Chondrocyte (in vitro differentiated cells): ENCODE results near the gene MCCD1. TPM values are rescaled to one million over a fixed set of nuclear protein-coding genes. Genes with fewer than 3 reads are reported as not detected.

Experiments used
- DNase-seq: peaks from one replicate; pipeline ENCODE4 v3.0.0; 2021; ENCODE audit warnings: mixed read lengths, low spot score
- H3K27ac Mint-ChIP-seq: one replicate; pipeline ENCODE4 v1.8.0; 2021; ENCODE audit warnings: mild to moderate bottlenecking, moderate library complexity, mixed read lengths; ENCODE audit not compliant: unreplicated experiment
- H3K27me3 Mint-ChIP-seq: 2 replicates; pipeline ENCODE4 v1.8.0; 2021; ENCODE audit warnings: low read depth, mixed read lengths
- H3K36me3 Mint-ChIP-seq: 2 replicates; pipeline ENCODE4 v1.8.0; 2021; ENCODE audit warnings: low read depth, mixed read lengths
- H3K4me1 Mint-ChIP-seq: 2 replicates; pipeline ENCODE4 v1.8.0; 2021; ENCODE audit warnings: low read depth, mild to moderate bottlenecking, mixed read lengths
- H3K4me3 Mint-ChIP-seq: one replicate; pipeline ENCODE4 v1.8.0; 2021; ENCODE audit warnings: mild to moderate bottlenecking, moderate library complexity, mixed read lengths; ENCODE audit not compliant: unreplicated experiment
- H3K9me3 Mint-ChIP-seq: 2 replicates; pipeline ENCODE4 v1.8.0; 2021; ENCODE audit warnings: low read depth, mixed read lengths
- total RNA-seq: library from RNA; stranded (reverse); gene quantifications from 3 replicates; pipeline ENCODE4 v1.2.1, GENCODE V29; 2021
- TF ChIP-seq, protein P1 (sequence below): fragments of 200-600 bp; sonication (generic); IDR thresholded peaks from 2 replicates; pipeline ENCODE4 v1.5.0; 2021; ENCODE audit warnings: antibody characterized with exemption, mild to moderate bottlenecking, moderate library complexity

MCCD1 gene
- total RNA-seq, 1 donor from 2014 or later = not detected

DNA sequence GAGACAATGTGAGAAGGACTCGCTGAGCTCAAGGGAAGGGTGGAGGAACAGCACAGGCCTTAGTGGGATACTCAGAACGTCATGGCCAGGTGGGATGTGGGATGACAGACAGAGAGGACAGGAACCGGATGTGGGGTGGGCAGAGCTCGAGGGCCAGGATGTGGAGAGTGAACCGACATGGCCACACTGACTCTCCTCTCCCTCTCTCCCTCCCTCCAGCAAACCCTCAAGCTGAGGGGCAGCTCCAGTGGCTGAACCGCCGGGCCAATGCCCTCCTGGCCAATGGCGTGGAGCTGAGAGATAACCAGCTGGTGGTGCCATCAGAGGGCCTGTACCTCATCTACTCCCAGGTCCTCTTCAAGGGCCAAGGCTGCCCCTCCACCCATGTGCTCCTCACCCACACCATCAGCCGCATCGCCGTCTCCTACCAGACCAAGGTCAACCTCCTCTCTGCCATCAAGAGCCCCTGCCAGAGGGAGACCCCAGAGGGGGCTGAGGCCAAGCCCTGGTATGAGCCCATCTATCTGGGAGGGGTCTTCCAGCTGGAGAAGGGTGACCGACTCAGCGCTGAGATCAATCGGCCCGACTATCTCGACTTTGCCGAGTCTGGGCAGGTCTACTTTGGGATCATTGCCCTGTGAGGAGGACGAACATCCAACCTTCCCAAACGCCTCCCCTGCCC is 48.3 kb downstream of the MCCD1 start:
- DNase-seq = no peak
- Mint-ChIP-seq H3K27ac (no peak overlapping the region), H3K9me3 (no peaks in the 10 kb centered on the region), H3K36me3 (no peaks in the 10 kb centered on the region), H3K4me1 (peaks cover 16% of the 10 kb centered on the region), H3K27me3 (no peaks in the 10 kb centered on the region), H3K4me3 (no peak overlapping the region)
- TF ChIP-seq, protein P1, sequence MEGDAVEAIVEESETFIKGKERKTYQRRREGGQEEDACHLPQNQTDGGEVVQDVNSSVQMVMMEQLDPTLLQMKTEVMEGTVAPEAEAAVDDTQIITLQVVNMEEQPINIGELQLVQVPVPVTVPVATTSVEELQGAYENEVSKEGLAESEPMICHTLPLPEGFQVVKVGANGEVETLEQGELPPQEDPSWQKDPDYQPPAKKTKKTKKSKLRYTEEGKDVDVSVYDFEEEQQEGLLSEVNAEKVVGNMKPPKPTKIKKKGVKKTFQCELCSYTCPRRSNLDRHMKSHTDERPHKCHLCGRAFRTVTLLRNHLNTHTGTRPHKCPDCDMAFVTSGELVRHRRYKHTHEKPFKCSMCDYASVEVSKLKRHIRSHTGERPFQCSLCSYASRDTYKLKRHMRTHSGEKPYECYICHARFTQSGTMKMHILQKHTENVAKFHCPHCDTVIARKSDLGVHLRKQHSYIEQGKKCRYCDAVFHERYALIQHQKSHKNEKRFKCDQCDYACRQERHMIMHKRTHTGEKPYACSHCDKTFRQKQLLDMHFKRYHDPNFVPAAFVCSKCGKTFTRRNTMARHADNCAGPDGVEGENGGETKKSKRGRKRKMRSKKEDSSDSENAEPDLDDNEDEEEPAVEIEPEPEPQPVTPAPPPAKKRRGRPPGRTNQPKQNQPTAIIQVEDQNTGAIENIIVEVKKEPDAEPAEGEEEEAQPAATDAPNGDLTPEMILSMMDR = no peak

DNA sequence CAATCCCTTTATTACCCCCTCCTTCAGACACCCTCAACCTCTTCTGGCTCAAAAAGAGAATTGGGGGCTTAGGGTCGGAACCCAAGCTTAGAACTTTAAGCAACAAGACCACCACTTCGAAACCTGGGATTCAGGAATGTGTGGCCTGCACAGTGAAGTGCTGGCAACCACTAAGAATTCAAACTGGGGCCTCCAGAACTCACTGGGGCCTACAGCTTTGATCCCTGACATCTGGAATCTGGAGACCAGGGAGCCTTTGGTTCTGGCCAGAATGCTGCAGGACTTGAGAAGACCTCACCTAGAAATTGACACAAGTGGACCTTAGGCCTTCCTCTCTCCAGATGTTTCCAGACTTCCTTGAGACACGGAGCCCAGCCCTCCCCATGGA is 48.8 kb downstream of the MCCD1 start:
- TF ChIP-seq, protein P1 = no peak
- H3K36me3 Mint-ChIP-seq = no peaks in the 10 kb centered on the region
- no peaks in the 10 kb centered on the region for H3K27me3 Mint-ChIP-seq
- peaks cover 16% of the 10 kb centered on the region for H3K4me1 Mint-ChIP-seq
- H3K4me3 Mint-ChIP-seq = no peak overlapping the region
- no peak for DNase-seq
- H3K9me3 Mint-ChIP-seq = no peaks in the 10 kb centered on the region
- H3K27ac Mint-ChIP-seq = no peak overlapping the region

DNA sequence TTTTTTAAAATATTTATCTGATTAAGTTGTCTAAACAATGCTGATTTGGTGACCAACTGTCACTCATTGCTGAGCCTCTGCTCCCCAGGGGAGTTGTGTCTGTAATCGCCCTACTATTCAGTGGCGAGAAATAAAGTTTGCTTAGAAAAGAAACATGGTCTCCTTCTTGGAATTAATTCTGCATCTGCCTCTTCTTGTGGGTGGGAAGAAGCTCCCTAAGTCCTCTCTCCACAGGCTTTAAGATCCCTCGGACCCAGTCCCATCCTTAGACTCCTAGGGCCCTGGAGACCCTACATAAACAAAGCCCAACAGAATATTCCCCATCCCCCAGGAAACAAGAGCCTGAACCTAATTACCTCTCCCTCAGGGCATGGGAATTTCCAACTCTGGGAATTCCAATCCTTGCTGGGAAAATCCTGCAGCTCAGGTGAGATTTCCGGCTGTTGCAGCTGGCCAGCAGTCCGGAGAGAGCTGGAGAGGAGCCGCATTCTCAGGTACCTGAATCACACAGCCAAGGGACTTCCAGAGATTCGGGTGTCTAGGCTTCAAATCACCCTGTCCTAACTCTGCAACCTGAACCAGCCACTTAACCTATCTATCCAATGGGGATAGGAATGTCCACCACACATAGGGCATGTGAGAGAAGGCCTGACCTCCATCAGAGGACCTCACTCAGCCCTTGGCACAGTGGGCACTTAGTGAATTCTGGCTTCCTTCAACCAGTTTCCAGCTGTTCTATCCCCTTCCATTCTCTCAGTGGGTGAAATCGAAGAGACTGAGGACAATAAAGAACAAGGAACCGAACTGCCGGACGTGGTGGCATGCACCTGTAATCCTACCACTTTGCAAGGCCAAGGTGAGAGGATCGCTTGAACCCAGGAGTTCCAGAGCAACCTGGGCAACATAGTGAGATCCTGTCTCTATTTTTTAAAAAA is 49.7 kb downstream of the MCCD1 start:
- no peaks in the 10 kb centered on the region for H3K27me3 Mint-ChIP-seq
- H3K27ac Mint-ChIP-seq = no peak overlapping the region
- TF ChIP-seq, protein P1 = no peak
- H3K4me1 Mint-ChIP-seq = peaks cover 16% of the 10 kb centered on the region
- H3K9me3 Mint-ChIP-seq = no peaks in the 10 kb centered on the region
- H3K4me3 Mint-ChIP-seq = no peak overlapping the region
- H3K36me3 Mint-ChIP-seq = no peaks in the 10 kb centered on the region
- DNase-seq = no peak

DNA sequence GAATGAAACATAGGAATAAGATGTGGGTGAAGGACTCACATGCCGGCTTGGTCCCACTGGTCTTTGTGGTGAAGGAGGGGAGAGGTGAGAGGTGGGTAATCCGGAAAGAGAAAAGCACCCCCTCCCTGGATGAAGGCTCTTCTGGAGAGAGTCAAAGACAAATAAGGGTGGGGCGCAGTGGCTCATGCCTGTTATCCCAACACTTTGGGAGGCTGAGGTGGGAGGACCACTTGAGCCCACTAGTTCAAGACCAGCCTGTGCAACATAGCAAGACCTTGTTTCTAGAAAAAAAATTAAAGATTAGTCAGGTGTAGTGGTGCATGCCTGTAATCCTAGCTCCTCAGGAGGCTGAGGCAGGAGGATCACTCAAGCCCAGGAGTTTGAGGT is 50.4 kb downstream of the MCCD1 start:
- Mint-ChIP-seq H3K9me3 (no peaks in the 10 kb centered on the region), H3K36me3 (no peaks in the 10 kb centered on the region), H3K4me1 (peaks cover 16% of the 10 kb centered on the region), H3K27me3 (no peaks in the 10 kb centered on the region), H3K4me3 (no peak overlapping the region), H3K27ac (no peak overlapping the region)
- no peak for DNase-seq
- TF ChIP-seq, protein P1 = no peak

Other genes with a start within 250 kb of the MCCD1 start
- gene HLA-B, start 171.8 kb upstream of the MCCD1 start, total RNA-seq = 149 to 216 TPM (median 206 TPM) in 3 replicates
- gene MICA, start 125.4 kb upstream of the MCCD1 start, total RNA-seq = 54.6 to 56.8 TPM (median 56.3 TPM) in 3 replicates
- gene MICB, start 30.8 kb upstream of the MCCD1 start, total RNA-seq = 7.8 to 9.4 TPM (median 9.0 TPM) in 3 replicates
- gene DDX39B, start 13.0 kb downstream of the MCCD1 start, total RNA-seq = 222 to 230 TPM (median 227 TPM) in 3 replicates
- gene ATP6V1G2, start 17.6 kb downstream of the MCCD1 start, total RNA-seq = 2.4 to 4.1 TPM (median 3.0 TPM) in 3 replicates
- 21.2 to 30.1 TPM (median 29.6 TPM) in 3 replicates for gene NFKBIL1, start 18.6 kb downstream of the MCCD1 start, total RNA-seq
- gene LTA, start 43.3 kb downstream of the MCCD1 start, total RNA-seq = not detected in 3 replicates
- not detected in 3 replicates for gene TNF, start 46.6 kb downstream of the MCCD1 start, total RNA-seq
- not detected in 3 replicates for gene LTB, start 53.5 kb downstream of the MCCD1 start, total RNA-seq
- not detected in 3 replicates for gene LST1, start 57.3 kb downstream of the MCCD1 start, total RNA-seq
- gene NCR3, start 64.0 kb downstream of the MCCD1 start, total RNA-seq = not detected in 3 replicates
- gene AIF1, start 86.3 kb downstream of the MCCD1 start, total RNA-seq = not detected in 3 replicates
- gene PRRC2A, start 91.8 kb downstream of the MCCD1 start, total RNA-seq = 156 to 185 TPM (median 157 TPM) in 3 replicates
- 253 to 308 TPM (median 262 TPM) in 3 replicates for gene BAG6, start 123.7 kb downstream of the MCCD1 start, total RNA-seq
- gene APOM, start 126.9 kb downstream of the MCCD1 start, total RNA-seq = 0.85 to 1.2 TPM in 2 of 3 replicates, not detected in the other
- gene C6orf47, start 131.8 kb downstream of the MCCD1 start, total RNA-seq = 19.1 to 20.3 TPM (median 20.2 TPM) in 3 replicates
- 12.0 to 15.4 TPM (median 13.9 TPM) in 3 replicates for gene GPANK1, start 136.0 kb downstream of the MCCD1 start, total RNA-seq
- 116 to 126 TPM (median 122 TPM) in 3 replicates for gene CSNK2B, start 137.1 kb downstream of the MCCD1 start, total RNA-seq
- gene LY6G5B, start 141.0 kb downstream of the MCCD1 start, total RNA-seq = 10.2 to 14.3 TPM (median 11.7 TPM) in 3 replicates
- gene LY6G5C, start 152.1 kb downstream of the MCCD1 start, total RNA-seq = 1.3 to 3.6 TPM (median 2.4 TPM) in 3 replicates
- 27.8 to 33.9 TPM (median 32.3 TPM) in 3 replicates for gene ABHD16A, start 174.4 kb downstream of the MCCD1 start, total RNA-seq
- gene LY6G6F, start 177.9 kb downstream of the MCCD1 start, total RNA-seq = not detected in 3 replicates
- not detected in 3 replicates for gene LY6G6D, start 186.4 kb downstream of the MCCD1 start, total RNA-seq
- gene LY6G6C, start 192.8 kb downstream of the MCCD1 start, total RNA-seq = 0.30 TPM in 1 of 3 replicates, not detected in the others
- not detected in 3 replicates for gene MPIG6B, start 194.4 kb downstream of the MCCD1 start, total RNA-seq
- 66.4 to 99.6 TPM (median 95.7 TPM) in 3 replicates for gene DDAH2, start 200.3 kb downstream of the MCCD1 start, total RNA-seq
- gene CLIC1, start 207.6 kb downstream of the MCCD1 start, total RNA-seq = 256 to 328 TPM (median 317 TPM) in 3 replicates
- 8.4 to 17.4 TPM (median 9.4 TPM) in 3 replicates for gene MSH5, start 211.0 kb downstream of the MCCD1 start, total RNA-seq
- gene SAPCD1, start 233.7 kb downstream of the MCCD1 start, total RNA-seq = 1.3 to 2.4 TPM (median 1.4 TPM) in 3 replicates
- gene VWA7, start 248.4 kb downstream of the MCCD1 start, total RNA-seq = 0.15 to 0.62 TPM (median 0.17 TPM) in 3 replicates